ENCODE data around the gene RPL27. TPM values are rescaled to one million over a fixed set of nuclear protein-coding genes. Genes with fewer than 3 reads are reported as not detected.
A peak's percentile ranks its signal among the peaks of the same experiment; 100 is the strongest.

Gene RPL27
- total RNA-seq, 1 experiment from 2014 or later = 547 TPM

GRCh38 chr17:43024407-43025289, 26.4 kb downstream of the RPL27 start, which contains the start of gene RND2:
RND2 (plus strand) TSS chr17:43025231; CDS start chr17:43025348, 117 bp downstream.
- Histone ChIP-seq H3K27me3 (replicated peaks; ENCODE audit: insufficient read depth, low read depth, low read length, poor library complexity) (no peaks in the 10 kb centered on the region), H3K4me3 (ENCODE audit: low read depth, low read length, poor library complexity, severe bottlenecking) (peak within 1 kb of the TSS; percentile 55), H3K27ac (ENCODE audit: low read depth, low read length, poor library complexity, severe bottlenecking) (peak within 1 kb of the TSS; percentile 77), H3K9me3 (ENCODE audit: low read depth, low read length, poor library complexity, severe bottlenecking) (no peaks in the 10 kb centered on the region), H3K4me1 (ENCODE audit: insufficient read depth, low read length, poor library complexity, severe bottlenecking) (no peaks in the 10 kb centered on the region), H3K36me3 (ENCODE audit: insufficient read depth, low read length, poor library complexity, severe bottlenecking) (no peaks in the 10 kb centered on the region)
- TF ChIP-seq EZH2 (IDR thresholded peaks at IDR 0.05; ENCODE audit: borderline replicate concordance, low read depth, low read length, poor library complexity, severe bottlenecking) = no peak
- TF ChIP-seq CTCF (conservative IDR thresholded peaks at IDR 0.05; ENCODE audit: low read depth, low read length) = peak; percentile 62
- no TSS peak for BruUV-seq (replicated peaks)
- POLR2A ChIA-PET (ENCODE audit: low non-redundant PET) = interaction anchor here (0.6 to 0.9 kb wide), 2 partner anchors 19 to 27 kb away, joined by 3 to 6 read pairs; partner anchors contain the start of gene RPL27
- peak; percentile 94 for DNase-seq (ENCODE audit: low spot score)
- CTCF ChIA-PET = interaction anchor here (0.5 to 1.2 kb wide), 5 partner anchors 9 to 291 kb away, joined by 3 to 7 read pairs (median 3); partner anchors contain the start of gene RPL27
- intact Hi-C loops (cut with micrococcal nuclease; ENCODE audit: unreplicated experiment) = loop anchor here (10.0 kb wide), 1 partner anchor 100 kb away; the partner anchor contains the start of gene BRCA1

GRCh38 chr17:43025290-43025657, 27.1 kb downstream of the RPL27 start:
- POLR2A ChIA-PET (ENCODE audit: low non-redundant PET) = no interaction called here
- BruUV-seq (replicated peaks) = no TSS peak
- TF ChIP-seq EZH2 (IDR thresholded peaks at IDR 0.05; ENCODE audit: borderline replicate concordance, low read depth, low read length, poor library complexity, severe bottlenecking) (no peak), CTCF (conservative IDR thresholded peaks at IDR 0.05; ENCODE audit: low read depth, low read length) (no peak)
- Histone ChIP-seq H3K27me3 (replicated peaks; ENCODE audit: insufficient read depth, low read depth, low read length, poor library complexity) (no peaks in the 10 kb centered on the region), H3K27ac (ENCODE audit: low read depth, low read length, poor library complexity, severe bottlenecking) (no peak overlapping the region), H3K4me1 (ENCODE audit: insufficient read depth, low read length, poor library complexity, severe bottlenecking) (no peaks in the 10 kb centered on the region), H3K9me3 (ENCODE audit: low read depth, low read length, poor library complexity, severe bottlenecking) (no peaks in the 10 kb centered on the region), H3K4me3 (ENCODE audit: low read depth, low read length, poor library complexity, severe bottlenecking) (peak overlapping the region; percentile 55), H3K36me3 (ENCODE audit: insufficient read depth, low read length, poor library complexity, severe bottlenecking) (no peaks in the 10 kb centered on the region)
- intact Hi-C loops (cut with micrococcal nuclease; ENCODE audit: unreplicated experiment) = loop anchor here (10.0 kb wide), 1 partner anchor 100 kb away; the partner anchor contains the start of gene BRCA1
- CTCF ChIA-PET = interaction anchor here (0.8 kb wide), 1 partner anchor 290 kb away, joined by 7 read pairs; no protein-coding TSS in a partner anchor
- DNase-seq (ENCODE audit: low spot score) = no peak

- POLR2A ChIA-PET (ENCODE audit: low non-redundant PET) = no interaction called here
- H3K9me3 ChIP-seq (ENCODE audit: low read depth, low read length, poor library complexity, severe bottlenecking) = no peaks in the 10 kb centered on the region
- no peak for TF ChIP-seq CTCF (conservative IDR thresholded peaks at IDR 0.05; ENCODE audit: low read depth, low read length)
- no peak for TF ChIP-seq EZH2 (IDR thresholded peaks at IDR 0.05; ENCODE audit: borderline replicate concordance, low read depth, low read length, poor library complexity, severe bottlenecking)
- DNase-seq (ENCODE audit: low spot score) = no peak
- no TSS peak for BruUV-seq (replicated peaks)
- intact Hi-C loops (cut with micrococcal nuclease; ENCODE audit: unreplicated experiment) = loop anchor here (10.0 kb wide), 1 partner anchor 99 kb away; the partner anchor contains the start of gene BRCA1
- no peaks in the 10 kb centered on the region for H3K4me1 ChIP-seq (ENCODE audit: insufficient read depth, low read length, poor library complexity, severe bottlenecking)
- no peaks in the 10 kb centered on the region for H3K27me3 ChIP-seq (replicated peaks; ENCODE audit: insufficient read depth, low read depth, low read length, poor library complexity)
- CTCF ChIA-PET = no interaction called here
- H3K4me3 ChIP-seq (ENCODE audit: low read depth, low read length, poor library complexity, severe bottlenecking) = peak overlapping the region; percentile 55
- no peaks in the 10 kb centered on the region for H3K36me3 ChIP-seq (ENCODE audit: insufficient read depth, low read length, poor library complexity, severe bottlenecking)
- H3K27ac ChIP-seq (ENCODE audit: low read depth, low read length, poor library complexity, severe bottlenecking) = no peak overlapping the region
These were observed 27.7 kb downstream of the RPL27 start for GRCh38 chr17:43025766-43026537.

Data from A673 (cell line).